ENCODE data around the gene NFKBIA.

GRCh38 chr14:35384455-35385041 is 20.0 kb downstream of the NFKBIA start:
- TF ChIP-seq CTCF (IDR thresholded peaks at IDR 0.05; ENCODE audit: low read length) (no peak), EZH2 (IDR thresholded peaks at IDR 0.05; ENCODE audit: borderline replicate concordance, low read length) (no peak)

Data from OCI-LY1 (cell line).